ENCODE measurements around the gene INAFM2. TPM values are rescaled to one million over a fixed set of nuclear protein-coding genes. Genes with fewer than 3 reads are reported as not detected.

Gene INAFM2
- total RNA-seq, 1 experiment from 2014 or later: 25.4 TPM

DNA sequence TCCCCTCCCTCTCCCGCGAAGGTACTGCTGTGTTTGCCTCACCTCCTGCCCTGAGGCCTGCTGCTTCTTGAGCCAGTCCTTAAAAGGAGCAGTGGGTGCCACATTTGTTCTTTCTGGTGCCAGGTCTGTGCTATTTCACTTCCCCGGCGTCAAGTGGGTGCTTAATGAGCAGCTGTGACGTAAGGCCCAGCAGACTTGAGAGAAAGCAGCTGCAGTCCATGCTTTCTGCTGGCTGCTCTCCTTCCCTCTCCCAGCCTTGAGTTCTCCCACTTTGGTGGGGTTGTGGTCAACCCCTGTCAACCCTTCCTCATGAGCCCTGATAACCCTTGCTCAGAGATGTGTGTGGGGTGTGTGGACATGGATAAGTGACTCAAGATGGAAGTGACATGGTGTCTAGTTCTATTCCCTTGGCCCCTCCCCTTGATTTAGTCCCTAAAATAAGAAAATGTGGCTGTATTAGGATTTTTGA, 6.9 kb downstream of the INAFM2 start:
- H3K36me3 Mint-ChIP-seq (ENCODE audit: insufficient read depth in 1 of 3, low read depth in 3 of 3): peaks cover 4 to 23% (median 13%) of the 10 kb centered on the region in 3 experiments; a peak in 6 of 7 replicates
- no peak overlapping the region for H3K4me3 Mint-ChIP-seq
- Histone ChIP-seq H2AFZ (ENCODE audit: low read length) (no peak overlapping the region), H2BK5ac (ENCODE audit: insufficient read length, low read length) (no peak overlapping the region), H3K79me2 (ENCODE audit: insufficient read depth, low read length) (no peaks in the 10 kb centered on the region), H3T11ph (ENCODE audit: low read length) (no peak overlapping the region), H2AK5ac (ENCODE audit: insufficient read length, low read length) (no peak overlapping the region), H3K4me1 (ENCODE audit: insufficient read depth, low read length) (peaks cover 21% of the 10 kb centered on the region; the same call in 1 of the 2 replicates), H3K79me1 (ENCODE audit: insufficient read depth, low read depth, low read length, poor library complexity, severe bottlenecking) (no peaks in the 10 kb centered on the region), H3K23ac (ENCODE audit: insufficient read length, low read depth, low read length) (no peak overlapping the region), H3K27me3 (ENCODE audit: insufficient read depth, low read length) (no peaks in the 10 kb centered on the region), H4K5ac (ENCODE audit: insufficient read length, low read depth, low read length) (no peak overlapping the region), H3K9ac (ENCODE audit: extremely low read depth, insufficient read length, low read length) (no peak overlapping the region), H3K56ac (ENCODE audit: insufficient read length, low read depth, low read length) (no peak overlapping the region), H3K4ac (ENCODE audit: low read depth, low read length) (no peak overlapping the region), H4K8ac (replicated peaks; ENCODE audit: insufficient read length, low read depth, low read length) (no peak overlapping the region), H3K4me2 (ENCODE audit: insufficient read depth, insufficient read length, low read length) (no peak overlapping the region), H4K91ac (ENCODE audit: insufficient read length, low read depth, low read length) (no peak overlapping the region), H2BK20ac (ENCODE audit: low read depth, low read length, poor library complexity, severe bottlenecking) (no peak overlapping the region), H4K20me1 (ENCODE audit: control insufficient read depth, insufficient read depth, insufficient read length) (no peaks in the 10 kb centered on the region), H3K9me3 (ENCODE audit: control insufficient read depth, low read depth, low read length) (no peaks in the 10 kb centered on the region), H2BK15ac (ENCODE audit: low read depth, low read length) (no peak overlapping the region), H2BK12ac (ENCODE audit: insufficient read length, low read depth, low read length) (no peak overlapping the region), H2BK120ac (ENCODE audit: low read depth, low read length, poor library complexity, severe bottlenecking) (no peak overlapping the region), H3K23me2 (ENCODE audit: insufficient read length, low read depth, low read length, poor library complexity, severe bottlenecking) (no peaks in the 10 kb centered on the region), H3K18ac (ENCODE audit: insufficient read length, low read depth, low read length) (no peak overlapping the region), H3K27ac (ENCODE audit: insufficient read length, low read depth, low read length) (no peak overlapping the region), H3K14ac (ENCODE audit: insufficient read depth, low read length) (no peak overlapping the region)
- H3K27ac Mint-ChIP-seq: no peak overlapping the region
- WGBS (ENCODE audit: extremely low coverage, insufficient read length, low lambda C conversion rate): no CpG with 5 or more reads among the region's 5 CpGs
- peaks cover 0 to 4% of the 10 kb centered on the region in 2 experiments; a peak in 1 of 5 replicates for H3K9me3 Mint-ChIP-seq
- H3K27me3 Mint-ChIP-seq (ENCODE audit: low read depth): peaks cover 8% of the 10 kb centered on the region
- TF ChIP-seq, protein P1, sequence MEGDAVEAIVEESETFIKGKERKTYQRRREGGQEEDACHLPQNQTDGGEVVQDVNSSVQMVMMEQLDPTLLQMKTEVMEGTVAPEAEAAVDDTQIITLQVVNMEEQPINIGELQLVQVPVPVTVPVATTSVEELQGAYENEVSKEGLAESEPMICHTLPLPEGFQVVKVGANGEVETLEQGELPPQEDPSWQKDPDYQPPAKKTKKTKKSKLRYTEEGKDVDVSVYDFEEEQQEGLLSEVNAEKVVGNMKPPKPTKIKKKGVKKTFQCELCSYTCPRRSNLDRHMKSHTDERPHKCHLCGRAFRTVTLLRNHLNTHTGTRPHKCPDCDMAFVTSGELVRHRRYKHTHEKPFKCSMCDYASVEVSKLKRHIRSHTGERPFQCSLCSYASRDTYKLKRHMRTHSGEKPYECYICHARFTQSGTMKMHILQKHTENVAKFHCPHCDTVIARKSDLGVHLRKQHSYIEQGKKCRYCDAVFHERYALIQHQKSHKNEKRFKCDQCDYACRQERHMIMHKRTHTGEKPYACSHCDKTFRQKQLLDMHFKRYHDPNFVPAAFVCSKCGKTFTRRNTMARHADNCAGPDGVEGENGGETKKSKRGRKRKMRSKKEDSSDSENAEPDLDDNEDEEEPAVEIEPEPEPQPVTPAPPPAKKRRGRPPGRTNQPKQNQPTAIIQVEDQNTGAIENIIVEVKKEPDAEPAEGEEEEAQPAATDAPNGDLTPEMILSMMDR (conservative IDR thresholded peaks at IDR 0.05): no peak
- no peak for DNase-seq
- peaks cover 54 to 60% of the 10 kb centered on the region in 2 experiments for H3K4me1 Mint-ChIP-seq
